SK-N-SH (cell line): ENCODE measurements around the gene KMT2E. TPM values are rescaled to one million over a fixed set of nuclear protein-coding genes. Genes with fewer than 3 reads are reported as not detected.

ENCODE experiments used
- CTCF ChIA-PET: fragments of 300-600, 350-600 bp; formaldehyde crosslinking; extraction: SDS; loops from one replicate; lab custom pipeline; 2021; lab: Yijun Ruan, JAX
- POLR2A ChIA-PET: fragments of 350-600 bp; sonication (Branson Sonifier 250); formaldehyde crosslinking; extraction: SDS; loops from one replicate; lab custom pipeline; 2020; ENCODE audit warnings: antibody characterized with exemption, inconsistent platforms; lab: Yijun Ruan, JAX
- DNase-seq: peaks from one replicate; pipeline ENCODE4 v3.0.0; 2012
- H2AFZ ChIP-seq: fragments of 200-600 bp; sonication (generic); 2 replicates; pipeline ENCODE4 v1.8.1; 2016; ENCODE audit warnings: antibody characterized with exemption, mild to moderate bottlenecking, low read depth
- H3F3A ChIP-seq: fragments of 200-600 bp; sonication (generic); replicated peaks from 2 replicates; pipeline ENCODE3; 2016; ENCODE audit warnings: antibody characterized with exemption, mild to moderate bottlenecking; ENCODE audit not compliant: insufficient read depth
- H3K27ac ChIP-seq, 2 experiments: fragments of 200-500 bp in 1 of 2; fragments of 200-600 bp in 1 of 2; sonication (Bioruptor generic) in 1 of 2; sonication (generic), shearing (Covaris generic) in 1 of 2; 2 replicates each; pipeline versions ENCODE4 v1.5.1 to v1.6.1; 2014 to 2016; ENCODE audit warnings: low read depth in 2 of 2, inconsistent platforms in 1 of 2, low read length in 1 of 2, mild to moderate bottlenecking in 1 of 2, mixed read lengths in 1 of 2
- H3K27me3 ChIP-seq: fragments of 200-600 bp; sonication (generic), shearing (Covaris generic); 2 replicates; pipeline ENCODE4 v1.6.1; 2016; ENCODE audit warnings: mixed run types; ENCODE audit not compliant: insufficient read depth
- H3K36me3 ChIP-seq, 2 experiments: fragments of 200-500 bp in 1 of 2; fragments of 200-600 bp in 1 of 2; sonication (Bioruptor generic) in 1 of 2; sonication (generic) in 1 of 2; replicated peaks in 1 of 2; 2 replicates each; pipeline versions ENCODE3 to v1.5.1; 2014 to 2016; ENCODE audit warnings: low read length in 1 of 2, mild to moderate bottlenecking in 1 of 2; ENCODE audit not compliant: insufficient read depth in 2 of 2, control insufficient read depth in 1 of 2
- H3K4me1 ChIP-seq, 2 experiments: fragments of 200-500 bp in 1 of 2; fragments of 200-600 bp in 1 of 2; sonication (Bioruptor generic) in 1 of 2; sonication (generic), shearing (Covaris generic) in 1 of 2; 2 replicates each; pipeline versions ENCODE4 v1.5.1 to v1.6.1; 2014 to 2016; ENCODE audit warnings: low read depth in 1 of 2, low read length in 1 of 2, mixed run types in 1 of 2; ENCODE audit not compliant: insufficient read depth in 2 of 2, control insufficient read depth in 1 of 2
- H3K4me2 ChIP-seq: fragments of 200-600 bp; sonication (generic), shearing (Covaris generic); 2 replicates; pipeline ENCODE4 v1.6.1; 2017; ENCODE audit warnings: mixed run types
- H3K4me3 ChIP-seq, 2 experiments: fragments of 200-500 bp in 1 of 2; fragments of 200-600 bp in 1 of 2; sonication (Bioruptor generic) in 1 of 2; sonication (generic), shearing (Covaris generic) in 1 of 2; 2 replicates each; pipeline versions ENCODE4 v1.5.1 to v1.8.1; 2014 to 2016; ENCODE audit warnings: low read depth in 2 of 2, inconsistent platforms in 1 of 2, low read length in 1 of 2, mild to moderate bottlenecking in 1 of 2, mixed read lengths in 1 of 2, moderate library complexity in 1 of 2
- H3K79me2 ChIP-seq: fragments of 200-600 bp; sonication (generic); 2 replicates; pipeline ENCODE4 v1.8.1; 2017; ENCODE audit warnings: mild to moderate bottlenecking; ENCODE audit not compliant: insufficient read depth
- H3K9ac ChIP-seq: fragments of 200-600 bp; sonication (generic); 2 replicates; pipeline ENCODE4 v1.6.1; 2017; ENCODE audit warnings: mixed run types
- H3K9me2 ChIP-seq: fragments of 200-600 bp; sonication (generic); 2 replicates; pipeline ENCODE4 v1.6.1; 2017; ENCODE audit warnings: mixed run types
- H3K9me3 ChIP-seq: fragments of 200-600 bp; sonication (generic); 2 replicates; pipeline ENCODE4 v1.6.1; 2017; ENCODE audit warnings: mixed run types, mild to moderate bottlenecking, moderate library complexity
- H4K20me1 ChIP-seq: fragments of 200-600 bp; sonication (generic); 2 replicates; pipeline ENCODE4 v1.6.1; 2017; ENCODE audit warnings: mild to moderate bottlenecking, mixed run types; ENCODE audit not compliant: insufficient read depth
- ELF1 ChIP-seq: IDR thresholded peaks from 2 replicates; pipeline ENCODE4 v1.4.0; 2012
- EP300 ChIP-seq, 2 experiments: IDR thresholded peaks; 2 replicates each; pipeline versions ENCODE4 v1.4.0 to v1.6.1; 2012; ENCODE audit warnings: borderline replicate concordance in 1 of 2, low read depth in 1 of 2, low read length in 1 of 2
- FOSL2 ChIP-seq: IDR thresholded peaks from 2 replicates; pipeline ENCODE4 v1.4.0; 2012; ENCODE audit warnings: low read depth, mild to moderate bottlenecking, moderate library complexity, borderline replicate concordance
- FOXJ3 ChIP-seq: sonication (generic); formaldehyde crosslinking; IDR thresholded peaks from 2 replicates; pipeline ENCODE4 v1.5.1; 2020; ENCODE audit warnings: mild to moderate bottlenecking, missing genetic modification reagents
- GABPA ChIP-seq: IDR thresholded peaks from 2 replicates; pipeline ENCODE4 v1.4.0; 2012; ENCODE audit warnings: low read depth, mild to moderate bottlenecking
- MXI1 ChIP-seq: IDR thresholded peaks from 2 replicates; pipeline ENCODE4 v1.6.1; 2012; ENCODE audit warnings: mild to moderate bottlenecking, low read depth, low read length, improper control_type of control experiment
- NRF1 ChIP-seq: IDR thresholded peaks from 2 replicates; pipeline ENCODE4 v1.6.1; 2012; ENCODE audit warnings: low read depth, mild to moderate bottlenecking, low read length
- POLR2AphosphoS5 ChIP-seq: IDR thresholded peaks from 2 replicates; pipeline ENCODE4 v1.6.1; 2012; ENCODE audit warnings: low read depth, low read length
- RAD21 ChIP-seq: IDR thresholded peaks from 2 replicates; pipeline ENCODE4 v1.6.1; 2012; ENCODE audit warnings: mild to moderate bottlenecking, low read length
- RCOR1 ChIP-seq: fragments of 150-350 bp; IDR thresholded peaks from 2 replicates; pipeline ENCODE4 v1.6.1; 2017; ENCODE audit warnings: antibody characterized with exemption, low read length
- RXRA ChIP-seq: IDR thresholded peaks from 2 replicates; pipeline ENCODE4 v1.4.0; 2012; ENCODE audit warnings: low read depth, mild to moderate bottlenecking, borderline replicate concordance
- SIN3A ChIP-seq: IDR thresholded peaks from 2 replicates; pipeline ENCODE4 v1.6.1; 2012; ENCODE audit warnings: low read depth, mild to moderate bottlenecking, low read length, moderate library complexity, borderline replicate concordance
- SMC3 ChIP-seq: IDR thresholded peaks from 2 replicates; pipeline ENCODE4 v1.6.1; 2012; ENCODE audit warnings: low read depth, low read length, improper control_type of control experiment
- TCF12 ChIP-seq: IDR thresholded peaks from 2 replicates; pipeline ENCODE4 v1.4.0; 2012
- YY1 ChIP-seq: IDR thresholded peaks from 2 replicates; pipeline ENCODE4 v1.4.0; 2012; ENCODE audit warnings: low read depth, mild to moderate bottlenecking
- WGBS: methylation state at CpG from one replicate; pipeline ENCODE4 v1.1.6; 2017; ENCODE audit warnings: low lambda C conversion rate; 5-methylcytosine and 5-hydroxymethylcytosine counted together
- polyA plus RNA-seq, 3 experiments: library from polyadenylated mRNA; depleted of rRNA; stranded (reverse); fragments of >200 nt; gene quantifications; 2 replicates each; pipeline ENCODE4 v1.2.3, GENCODE V29; 2012
- TF ChIP-seq, protein P1 (sequence below): fragments of 150-350 bp; IDR thresholded peaks from 2 replicates; pipeline ENCODE4 v1.6.1; 2016; ENCODE audit warnings: mild to moderate bottlenecking, low read depth, low read length
- TF ChIP-seq, protein P2 (sequence below): IDR thresholded peaks from 2 replicates; pipeline ENCODE4; 2012

Gene KMT2E
- polyA plus RNA-seq, 1 of the 3 experiments (the other 2 are of a cell fraction), result 6.4 TPM

DNA sequence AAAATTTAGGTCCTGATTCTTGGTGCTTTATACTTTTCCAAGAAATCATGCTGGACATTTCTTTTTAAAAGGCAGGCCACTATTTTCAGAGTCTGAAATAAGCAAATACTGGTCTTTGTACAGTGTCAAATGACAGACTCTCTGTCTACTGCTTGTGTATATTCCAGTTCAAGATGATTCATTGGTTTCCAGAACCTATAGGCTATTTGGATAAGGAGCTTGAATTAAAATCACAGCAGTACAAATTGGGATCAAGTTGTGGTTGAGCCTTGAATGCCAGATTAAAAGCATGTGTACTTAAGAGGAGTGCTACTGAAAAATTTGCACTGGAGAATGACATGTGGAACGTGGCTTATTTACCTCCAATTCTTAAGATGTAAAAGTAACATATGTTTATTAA is 10.7 kb downstream of the KMT2E start:
- POLR2A ChIA-PET, result interaction anchor here (1.3 kb wide), 1 partner anchor 11 kb away, joined by 3 read pairs; the partner anchor contains the start of gene KMT2E
- no peak overlapping the region for H3K9ac ChIP-seq
- DNase-seq, result no peak

DNA sequence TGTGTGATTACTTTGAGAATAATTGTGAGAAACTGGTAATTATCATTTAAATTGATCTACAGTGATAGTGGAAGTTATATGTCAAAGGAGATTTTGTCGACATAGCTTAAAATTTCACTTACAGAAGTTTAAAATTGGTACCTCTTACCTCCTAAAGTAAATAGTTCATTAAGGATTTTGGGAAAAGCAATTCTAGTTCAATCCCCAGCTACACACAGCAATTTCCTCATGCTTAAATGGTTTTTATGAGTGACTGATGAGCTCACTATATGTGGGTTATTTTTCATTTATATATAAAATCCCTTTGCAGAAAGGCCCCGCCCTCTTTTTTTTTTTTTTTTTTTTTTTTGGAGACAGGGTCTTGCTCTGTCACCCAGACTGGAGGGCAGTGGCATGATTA is 12.7 kb downstream of the KMT2E start:
- CTCF ChIA-PET, result interaction anchor here (1.3 to 2.3 kb wide), 3 partner anchors 9 to 46 kb away, joined by 3 to 8 read pairs (median 5); no protein-coding TSS in a partner anchor
- no peak for TF ChIP-seq NRF1
- no peak for TF ChIP-seq YY1
- TF ChIP-seq ELF1, result no peak
- TF ChIP-seq EP300 (IDR thresholded peaks at IDR 0.05; ENCODE audit: borderline replicate concordance in 1 of 2, low read depth in 1 of 2, low read length in 1 of 2), result no peak
- TF ChIP-seq MXI1, result no peak
- no peak for TF ChIP-seq POLR2AphosphoS5
- TF ChIP-seq SIN3A, result no peak
- TF ChIP-seq, protein P1, sequence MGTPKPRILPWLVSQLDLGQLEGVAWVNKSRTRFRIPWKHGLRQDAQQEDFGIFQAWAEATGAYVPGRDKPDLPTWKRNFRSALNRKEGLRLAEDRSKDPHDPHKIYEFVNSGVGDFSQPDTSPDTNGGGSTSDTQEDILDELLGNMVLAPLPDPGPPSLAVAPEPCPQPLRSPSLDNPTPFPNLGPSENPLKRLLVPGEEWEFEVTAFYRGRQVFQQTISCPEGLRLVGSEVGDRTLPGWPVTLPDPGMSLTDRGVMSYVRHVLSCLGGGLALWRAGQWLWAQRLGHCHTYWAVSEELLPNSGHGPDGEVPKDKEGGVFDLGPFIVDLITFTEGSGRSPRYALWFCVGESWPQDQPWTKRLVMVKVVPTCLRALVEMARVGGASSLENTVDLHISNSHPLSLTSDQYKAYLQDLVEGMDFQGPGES, result no peak
- no peak for TF ChIP-seq FOXJ3 (CRISPR knock-in tag)
- TF ChIP-seq RXRA, result no peak

More for the DNA sequence above, 10.7 kb downstream of the KMT2E start:
- peaks cover 18 to 31% of the 10 kb centered on the region in 2 experiments; a peak in 3 of 4 replicates for H3K4me1 ChIP-seq
- H4K20me1 ChIP-seq, result peaks cover 100% of the 10 kb centered on the region
- TF ChIP-seq POLR2AphosphoS5 (no peak; the same call in 1 of the 2 replicates), TCF12 (peak; percentile 47), SIN3A (0 out of 2 replicates have a peak, but pooled peaks have one; percentile 15), RAD21 (no peak), RCOR1 (no peak), FOSL2 (0 out of 2 replicates have a peak, but pooled peaks have one; percentile 36), RXRA (no peak), SMC3 (no peak), GABPA (no peak)
- TF ChIP-seq, protein P2, sequence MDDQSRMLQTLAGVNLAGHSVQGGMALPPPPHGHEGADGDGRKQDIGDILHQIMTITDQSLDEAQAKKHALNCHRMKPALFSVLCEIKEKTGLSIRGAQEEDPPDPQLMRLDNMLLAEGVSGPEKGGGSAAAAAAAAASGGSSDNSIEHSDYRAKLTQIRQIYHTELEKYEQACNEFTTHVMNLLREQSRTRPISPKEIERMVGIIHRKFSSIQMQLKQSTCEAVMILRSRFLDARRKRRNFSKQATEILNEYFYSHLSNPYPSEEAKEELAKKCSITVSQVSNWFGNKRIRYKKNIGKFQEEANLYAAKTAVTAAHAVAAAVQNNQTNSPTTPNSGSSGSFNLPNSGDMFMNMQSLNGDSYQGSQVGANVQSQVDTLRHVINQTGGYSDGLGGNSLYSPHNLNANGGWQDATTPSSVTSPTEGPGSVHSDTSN, result peak; percentile 38
- 46% methylated on average over 1 of the region's 1 CpG for WGBS
- peaks cover 100% of the 10 kb centered on the region for H3K79me2 ChIP-seq
- no peaks in the 10 kb centered on the region for H3K9me3 ChIP-seq
- H3F3A ChIP-seq, result peaks cover 17% of the 10 kb centered on the region
- no peaks in the 10 kb centered on the region for H3K27me3 ChIP-seq
- H3K4me3 ChIP-seq, result no peak overlapping the region
- H3K9me2 ChIP-seq, result no peaks in the 10 kb centered on the region
- CTCF ChIA-PET, result interaction anchor here (0.8 to 2.3 kb wide), 6 partner anchors 11 to 1578 kb away, joined by 3 to 7 read pairs (median 4); partner anchors contain the start of gene KMT2E
- no peak overlapping the region for H2AFZ ChIP-seq
- peak overlapping the region; percentile 7 for H3K4me2 ChIP-seq
- peaks cover 5 to 9% of the 10 kb centered on the region in 2 experiments for H3K36me3 ChIP-seq
- peak overlapping the region in 1 of 2 experiments; percentile 11; a peak in 3 of 4 replicates for H3K27ac ChIP-seq

More for the DNA sequence above, 12.7 kb downstream of the KMT2E start:
- Histone ChIP-seq H3K79me2 (peaks cover 100% of the 10 kb centered on the region), H4K20me1 (peaks cover 100% of the 10 kb centered on the region), H3K9me3 (no peaks in the 10 kb centered on the region), H3K9me2 (no peaks in the 10 kb centered on the region), H3K4me1 (peaks cover 9 to 19% of the 10 kb centered on the region in 2 experiments; a peak in 2 of 4 replicates), H3K4me3 (no peak overlapping the region), H3F3A (peaks cover 15% of the 10 kb centered on the region), H3K27me3 (no peaks in the 10 kb centered on the region), H3K36me3 (peaks cover 0 to 6% of the 10 kb centered on the region in 2 experiments), H3K4me2 (no peak overlapping the region), H3K9ac (no peak overlapping the region), H3K27ac (no peak overlapping the region), H2AFZ (no peak overlapping the region)
- DNase-seq, result no peak
- 91% methylated on average over 2 of the region's 2 CpGs for WGBS
- POLR2A ChIA-PET, result interaction anchor here (0.6 to 1.1 kb wide), 2 partner anchors 13 to 516 kb away, joined by 3 read pairs; partner anchors contain the start of gene KMT2E
